Skin of body (tissue), 2 donors: Measurements from ENCODE around the gene RRP12. TPM values are rescaled to one million over a fixed set of nuclear protein-coding genes. Genes with fewer than 3 reads are reported as not detected.
"Not testable (repeated sequence)": the region's sequence is repeated elsewhere in the genome, so short reads cannot be mapped to it uniquely, and the experiment has no call there.

Experiments used
- DNase-seq: peaks from one replicate; lab custom pipeline; 2025; lab: John Stamatoyannopoulos, UW
- total RNA-seq: library from RNA; depleted of rRNA; stranded (reverse); fragments of >200 nt; gene quantifications from one replicate; pipeline ENCODE4 v1.2.3, GENCODE V29; 2014

Gene RRP12
- total RNA-seq, 1 donor from 2014 or later = 14.3 TPM

- DNase-seq = peak; percentile 76
Measured at GRCh38 chr10:97407211-97407951, 6.2 kb upstream of the RRP12 start.

GRCh38 chr10:97406483-97406882 is 5.3 kb upstream of the RRP12 start:
- not testable (repeated sequence) for DNase-seq

- no peak for DNase-seq
Measured at GRCh38 chr10:97406064-97406463, 4.9 kb upstream of the RRP12 start.

GRCh38 chr10:97404044-97404443 is 2.9 kb upstream of the RRP12 start:
- no peak for DNase-seq

- DNase-seq = no peak
Measured at GRCh38 chr10:97401455-97401919, 347 bp upstream of the RRP12 start.

GRCh38 chr10:97399843-97400545 is 1.1 kb downstream of the RRP12 start:
- DNase-seq = no peak

- no peak for DNase-seq
Measured at GRCh38 chr10:97396056-97396455, 5.1 kb downstream of the RRP12 start.

GRCh38 chr10:97393034-97393573 is 8.0 kb downstream of the RRP12 start:
- DNase-seq = no peak

GRCh38 chr10:97390091-97390490 is 11.0 kb downstream of the RRP12 start:
- no peak for DNase-seq

GRCh38 chr10:97388152-97388551 is 13.0 kb downstream of the RRP12 start:
- DNase-seq = no peak

- no peak for DNase-seq
Measured at GRCh38 chr10:97385565-97385964, 15.6 kb downstream of the RRP12 start.

GRCh38 chr10:97384641-97385040 is 16.5 kb downstream of the RRP12 start:
- DNase-seq = no peak

- DNase-seq = no peak
Measured at GRCh38 chr10:97384156-97384555, 17.0 kb downstream of the RRP12 start.

- no peak for DNase-seq
Measured at GRCh38 chr10:97383159-97383558, 18.0 kb downstream of the RRP12 start.

- DNase-seq = no peak
Measured at GRCh38 chr10:97381626-97382025, 19.5 kb downstream of the RRP12 start.

- no peak for DNase-seq
Measured at GRCh38 chr10:97380516-97380915, 20.6 kb downstream of the RRP12 start.

- DNase-seq = no peak
Measured at GRCh38 chr10:97378933-97379921, 21.9 kb downstream of the RRP12 start.

GRCh38 chr10:97376413-97376812 is 24.7 kb downstream of the RRP12 start:
- DNase-seq = no peak

GRCh38 chr10:97373456-97373855 is 27.7 kb downstream of the RRP12 start:
- DNase-seq = no peak

- no peak for DNase-seq
Measured at GRCh38 chr10:97372233-97372875, 28.8 kb downstream of the RRP12 start.

GRCh38 chr10:97371696-97372095 is 29.4 kb downstream of the RRP12 start:
- DNase-seq = no peak
